Measurements from ENCODE around the gene ANK2.

GRCh38 chr4:113112338-113112978, 63.0 kb downstream of the ANK2 start:
- no peak for TF ChIP-seq CTCF (IDR thresholded peaks at IDR 0.05)
- no peak for TF ChIP-seq POLR2AphosphoS5 (IDR thresholded peaks at IDR 0.05)
- TF ChIP-seq POLR2A (IDR thresholded peaks at IDR 0.05) = no peak
